Measurements from ENCODE around the gene SEMA4B.
A peak's percentile ranks its signal among the peaks of the same experiment; 100 is the strongest.
"Not testable (repeated sequence)": the region's sequence is repeated elsewhere in the genome, so short reads cannot be mapped to it uniquely, and the experiment has no call there.

The SEMA4B gene, protein sequence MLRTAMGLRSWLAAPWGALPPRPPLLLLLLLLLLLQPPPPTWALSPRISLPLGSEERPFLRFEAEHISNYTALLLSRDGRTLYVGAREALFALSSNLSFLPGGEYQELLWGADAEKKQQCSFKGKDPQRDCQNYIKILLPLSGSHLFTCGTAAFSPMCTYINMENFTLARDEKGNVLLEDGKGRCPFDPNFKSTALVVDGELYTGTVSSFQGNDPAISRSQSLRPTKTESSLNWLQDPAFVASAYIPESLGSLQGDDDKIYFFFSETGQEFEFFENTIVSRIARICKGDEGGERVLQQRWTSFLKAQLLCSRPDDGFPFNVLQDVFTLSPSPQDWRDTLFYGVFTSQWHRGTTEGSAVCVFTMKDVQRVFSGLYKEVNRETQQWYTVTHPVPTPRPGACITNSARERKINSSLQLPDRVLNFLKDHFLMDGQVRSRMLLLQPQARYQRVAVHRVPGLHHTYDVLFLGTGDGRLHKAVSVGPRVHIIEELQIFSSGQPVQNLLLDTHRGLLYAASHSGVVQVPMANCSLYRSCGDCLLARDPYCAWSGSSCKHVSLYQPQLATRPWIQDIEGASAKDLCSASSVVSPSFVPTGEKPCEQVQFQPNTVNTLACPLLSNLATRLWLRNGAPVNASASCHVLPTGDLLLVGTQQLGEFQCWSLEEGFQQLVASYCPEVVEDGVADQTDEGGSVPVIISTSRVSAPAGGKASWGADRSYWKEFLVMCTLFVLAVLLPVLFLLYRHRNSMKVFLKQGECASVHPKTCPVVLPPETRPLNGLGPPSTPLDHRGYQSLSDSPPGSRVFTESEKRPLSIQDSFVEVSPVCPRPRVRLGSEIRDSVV

DNA sequence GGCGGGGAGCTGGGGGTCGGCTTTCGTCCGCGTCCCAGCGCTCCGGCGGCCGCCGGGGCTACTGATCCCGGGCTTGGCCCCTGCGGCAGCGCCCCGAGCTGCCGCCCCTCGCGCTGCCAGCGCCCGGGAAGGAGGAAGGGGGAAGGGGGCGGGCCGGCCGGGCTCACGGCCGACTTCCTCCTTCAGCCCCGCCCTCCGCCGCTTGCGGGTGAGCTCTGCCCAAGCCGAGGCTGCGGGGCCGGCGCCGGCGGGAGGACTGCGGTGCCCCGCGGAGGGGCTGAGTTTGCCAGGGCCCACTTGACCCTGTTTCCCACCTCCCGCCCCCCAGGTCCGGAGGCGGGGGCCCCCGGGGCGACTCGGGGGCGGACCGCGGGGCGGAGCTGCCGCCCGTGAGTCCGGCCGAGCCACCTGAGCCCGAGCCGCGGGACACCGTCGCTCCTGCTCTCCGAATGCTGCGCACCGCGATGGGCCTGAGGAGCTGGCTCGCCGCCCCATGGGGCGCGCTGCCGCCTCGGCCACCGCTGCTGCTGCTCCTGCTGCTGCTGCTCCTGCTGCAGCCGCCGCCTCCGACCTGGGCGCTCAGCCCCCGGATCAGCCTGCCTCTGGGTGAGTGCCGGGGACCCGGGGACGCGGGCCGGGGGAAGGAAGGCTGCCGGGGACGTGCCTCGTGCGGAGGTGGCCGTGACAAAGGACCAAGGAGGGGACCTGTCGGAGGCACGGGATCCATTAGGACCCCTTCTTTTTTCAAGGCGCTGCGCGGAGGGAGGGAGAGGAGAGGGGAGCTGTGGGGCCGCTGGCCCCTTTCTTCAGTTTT is at the start of gene SEMA4B:
SEMA4B (plus strand) TSS at position 201 of the 814 bp plus-strand sequence; CDS start at position 450, 249 bp downstream.
- Mint-ChIP-seq H3K36me3 (no peaks in the 10 kb centered on the region), H3K9me3 (no peaks in the 10 kb centered on the region), H3K4me1 (peaks cover 21% of the 10 kb centered on the region), H3K27ac (peak within 1 kb of the TSS; percentile 84), H3K4me3 (peak within 1 kb of the TSS; percentile 88), H3K27me3 (no peaks in the 10 kb centered on the region)

DNA sequence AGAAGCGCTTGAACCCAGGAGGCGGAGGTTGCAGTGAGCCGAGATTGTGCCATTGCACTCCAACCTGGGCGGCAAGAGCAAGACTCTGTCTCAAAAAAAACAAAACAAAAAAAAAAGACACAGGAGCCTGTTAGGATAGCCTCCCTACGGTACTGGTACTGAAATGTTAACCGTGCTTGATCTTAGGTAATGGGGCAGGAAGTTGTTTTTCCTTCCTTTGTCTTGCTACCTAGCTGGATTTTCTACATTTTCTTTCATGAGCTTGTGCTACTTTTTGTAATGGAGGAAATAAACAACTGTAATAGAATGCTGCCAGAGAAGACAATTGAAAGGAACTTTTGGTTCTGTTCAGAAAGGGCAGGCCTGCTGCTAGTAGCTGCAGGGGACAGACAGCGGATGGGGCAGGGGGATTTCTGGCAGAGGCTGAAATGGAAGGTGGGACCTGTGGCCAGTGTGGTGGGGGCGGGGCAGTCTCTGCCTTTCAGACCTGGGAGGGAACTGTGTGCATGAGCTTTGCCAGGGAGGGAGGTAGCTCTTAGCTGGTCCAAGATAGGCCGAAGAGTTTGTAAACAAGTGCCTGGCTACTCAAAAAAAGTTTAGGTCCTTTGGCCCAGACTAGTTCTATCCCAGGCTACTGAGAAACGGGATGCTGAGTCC is 49.0 kb upstream of the SEMA4B start:
- no peaks in the 10 kb centered on the region for H3K9me3 Mint-ChIP-seq
- no peaks in the 10 kb centered on the region for H3K36me3 Mint-ChIP-seq
- H3K4me3 Mint-ChIP-seq, result no peak overlapping the region
- no peaks in the 10 kb centered on the region for H3K27me3 Mint-ChIP-seq
- H3K27ac Mint-ChIP-seq, result no peak overlapping the region
- H3K4me1 Mint-ChIP-seq, result no peaks in the 10 kb centered on the region

DNA sequence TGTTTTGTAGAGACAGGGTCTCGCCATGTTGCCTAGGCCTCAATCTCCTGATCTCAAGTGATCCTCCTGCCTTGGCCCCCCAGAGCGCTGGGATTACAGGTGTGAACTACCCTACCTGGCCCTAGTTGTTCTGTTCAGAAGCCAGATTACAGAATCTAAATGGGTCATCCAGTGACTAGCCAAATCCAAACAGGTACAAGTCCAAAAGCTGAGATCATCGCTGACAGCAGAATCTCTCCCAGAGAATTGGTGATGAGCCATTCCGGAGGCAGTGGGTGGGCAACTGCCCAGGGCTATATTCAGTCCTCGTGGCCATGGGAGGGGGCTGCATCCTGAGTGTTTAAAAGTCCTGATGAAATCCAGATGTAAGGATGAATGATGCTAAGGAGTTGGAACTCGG is 47.5 kb upstream of the SEMA4B start:
- H3K9me3 Mint-ChIP-seq, result no peaks in the 10 kb centered on the region
- H3K36me3 Mint-ChIP-seq, result no peaks in the 10 kb centered on the region
- no peak overlapping the region for H3K4me3 Mint-ChIP-seq
- H3K4me1 Mint-ChIP-seq, result no peaks in the 10 kb centered on the region
- no peaks in the 10 kb centered on the region for H3K27me3 Mint-ChIP-seq
- H3K27ac Mint-ChIP-seq, result no peak overlapping the region

DNA sequence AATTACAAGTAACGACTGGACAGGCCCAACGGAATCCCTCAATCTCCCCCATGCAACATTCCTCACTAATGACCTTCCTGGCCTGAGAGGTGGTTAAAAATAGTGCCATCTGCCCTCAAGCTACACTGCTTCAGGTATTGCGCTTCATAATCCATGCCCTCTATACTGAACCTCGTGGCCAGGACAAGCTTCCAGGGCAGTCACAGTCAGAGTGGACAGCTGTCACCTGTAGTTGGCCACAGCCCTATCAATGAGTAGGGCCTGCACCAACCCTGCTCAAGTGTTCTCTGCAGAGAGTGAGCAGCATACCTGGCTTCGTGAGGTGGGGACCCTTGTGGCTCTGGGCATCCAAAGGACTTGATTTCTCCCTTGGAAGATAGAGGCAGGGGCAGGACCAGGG is 46.9 kb upstream of the SEMA4B start:
- no peaks in the 10 kb centered on the region for H3K27me3 Mint-ChIP-seq
- H3K9me3 Mint-ChIP-seq, result no peaks in the 10 kb centered on the region
- H3K4me3 Mint-ChIP-seq, result no peak overlapping the region
- no peaks in the 10 kb centered on the region for H3K4me1 Mint-ChIP-seq
- no peaks in the 10 kb centered on the region for H3K36me3 Mint-ChIP-seq
- H3K27ac Mint-ChIP-seq, result no peak overlapping the region

DNA sequence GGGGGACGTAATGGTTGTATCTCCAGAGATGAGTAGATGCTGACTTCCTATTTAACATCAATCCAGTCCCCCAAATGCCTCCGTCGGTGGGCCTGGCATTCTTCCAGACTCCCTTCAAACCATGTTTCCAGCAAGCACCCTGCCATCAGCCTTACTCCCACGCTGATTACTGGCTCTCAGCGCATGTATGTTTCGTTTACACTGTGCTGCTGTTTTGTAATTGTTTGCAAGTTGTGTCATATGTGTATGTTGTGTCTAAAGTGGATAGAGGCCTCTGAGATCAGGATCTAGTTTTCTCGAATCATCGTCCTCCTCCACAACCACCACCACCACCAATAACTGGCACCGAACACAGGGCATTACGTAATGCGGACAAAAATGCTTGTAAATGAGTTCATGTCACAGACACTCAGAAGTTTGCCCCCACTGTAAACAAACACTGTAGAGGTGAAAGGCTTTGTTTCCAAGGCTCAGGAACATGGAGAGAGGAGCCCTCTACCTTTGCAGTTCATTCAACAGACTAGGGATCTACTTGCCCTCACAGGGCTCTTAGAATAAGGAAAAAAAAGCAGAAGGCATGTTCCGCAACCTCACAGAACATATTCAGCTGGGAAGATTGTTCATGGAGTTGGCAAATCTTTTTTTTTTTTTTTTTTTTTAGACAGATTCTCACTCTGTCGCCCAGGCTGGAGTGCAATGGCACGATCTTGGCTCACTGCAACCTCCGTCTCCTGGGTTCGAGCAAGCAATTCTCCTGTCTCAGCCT is 46.1 kb upstream of the SEMA4B start:
- Mint-ChIP-seq H3K36me3 (no peaks in the 10 kb centered on the region), H3K9me3 (no peaks in the 10 kb centered on the region), H3K27me3 (no peaks in the 10 kb centered on the region), H3K4me1 (no peaks in the 10 kb centered on the region), H3K27ac (no peak overlapping the region), H3K4me3 (no peak overlapping the region)

DNA sequence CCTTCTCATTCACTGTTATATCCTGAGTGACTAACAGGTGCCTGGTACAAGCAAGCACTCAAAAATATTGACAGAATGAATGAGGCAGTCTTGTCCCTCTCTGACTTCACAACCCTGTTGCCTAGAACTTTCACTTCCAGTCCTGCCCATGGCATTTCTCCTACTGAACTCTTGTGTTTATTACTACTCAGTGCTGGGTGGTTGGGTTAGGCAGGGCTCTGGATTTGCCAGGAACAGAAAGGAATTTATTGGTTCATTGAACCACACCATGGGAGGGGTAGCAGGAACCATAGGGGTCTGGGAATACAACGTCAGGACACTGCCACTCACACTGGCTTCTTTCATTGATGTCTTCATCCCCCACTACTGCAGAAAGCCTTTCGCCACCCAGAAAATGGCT is 41.9 kb upstream of the SEMA4B start:
- Mint-ChIP-seq H3K27me3 (no peaks in the 10 kb centered on the region), H3K4me1 (no peaks in the 10 kb centered on the region), H3K9me3 (no peaks in the 10 kb centered on the region), H3K4me3 (no peak overlapping the region), H3K36me3 (no peaks in the 10 kb centered on the region), H3K27ac (no peak overlapping the region)

DNA sequence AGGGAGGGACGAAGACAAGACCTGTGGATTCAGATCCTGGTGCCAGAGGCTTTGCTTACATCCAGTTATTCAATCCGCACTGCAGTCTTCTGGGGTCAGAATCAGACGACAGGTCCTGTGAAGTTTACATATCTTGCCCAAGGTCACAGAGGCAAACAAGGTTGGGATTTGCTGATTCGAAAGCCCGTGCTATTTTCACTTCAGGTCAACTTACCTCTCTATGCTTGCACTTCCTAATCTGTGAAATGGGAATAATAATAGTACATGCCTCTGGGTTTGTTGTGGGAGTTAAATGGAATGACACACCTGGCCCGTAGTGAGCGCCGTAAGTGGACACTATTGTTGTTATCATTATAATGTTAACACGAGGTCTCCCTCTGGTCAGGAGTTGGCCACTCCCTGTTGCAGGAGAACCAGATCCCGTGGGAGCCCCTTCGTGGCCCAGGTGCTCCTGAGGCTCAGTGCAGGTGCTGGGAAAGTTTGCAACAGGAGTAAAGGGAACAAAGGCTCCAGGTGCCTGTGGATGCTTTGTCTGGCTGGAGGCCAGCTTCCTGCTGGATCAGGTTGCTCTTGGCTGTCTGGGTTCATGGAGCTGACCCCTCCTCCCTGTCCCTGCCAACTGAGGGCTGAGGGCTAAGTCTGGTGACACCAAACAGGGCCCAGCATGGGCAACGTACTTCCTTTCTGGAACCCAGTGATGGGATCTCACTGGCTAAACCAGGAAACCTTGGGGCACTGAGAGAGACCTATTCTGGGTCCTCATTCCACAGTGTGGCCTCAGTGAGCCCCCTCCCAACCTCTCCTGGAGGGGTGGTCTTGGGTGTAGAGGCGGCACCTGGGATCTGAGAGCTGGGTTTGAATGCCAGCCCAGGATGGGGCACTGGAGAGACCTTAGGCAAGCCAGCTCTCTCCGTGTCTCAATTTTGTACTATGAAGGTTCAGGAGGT is 40.1 kb upstream of the SEMA4B start:
- no peaks in the 10 kb centered on the region for H3K9me3 Mint-ChIP-seq
- H3K4me1 Mint-ChIP-seq, result no peaks in the 10 kb centered on the region
- H3K36me3 Mint-ChIP-seq, result no peaks in the 10 kb centered on the region
- no peaks in the 10 kb centered on the region for H3K27me3 Mint-ChIP-seq
- no peak overlapping the region for H3K27ac Mint-ChIP-seq
- H3K4me3 Mint-ChIP-seq, result no peak overlapping the region

DNA sequence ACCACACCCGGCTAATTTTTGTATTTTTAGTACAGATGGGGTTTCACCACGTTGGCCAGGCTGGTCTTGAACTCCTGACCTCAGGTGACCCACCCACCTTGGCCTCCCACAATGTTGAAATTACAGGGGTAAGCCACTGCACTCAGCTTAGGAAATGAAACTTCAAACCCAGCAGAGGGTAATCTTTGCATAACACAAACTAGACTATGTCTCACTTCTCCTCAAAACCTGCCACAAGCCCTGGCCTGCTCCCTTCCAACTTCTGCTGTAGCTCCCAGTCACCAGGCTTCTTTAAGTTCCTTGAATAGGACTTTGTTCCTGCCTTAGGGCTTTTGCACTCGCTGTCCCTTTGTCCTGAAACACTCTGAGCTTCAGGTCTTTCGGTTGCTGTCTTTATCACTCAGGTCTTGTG is 39.2 kb upstream of the SEMA4B start:
- Mint-ChIP-seq H3K9me3 (no peaks in the 10 kb centered on the region), H3K27ac (no peak overlapping the region)

DNA sequence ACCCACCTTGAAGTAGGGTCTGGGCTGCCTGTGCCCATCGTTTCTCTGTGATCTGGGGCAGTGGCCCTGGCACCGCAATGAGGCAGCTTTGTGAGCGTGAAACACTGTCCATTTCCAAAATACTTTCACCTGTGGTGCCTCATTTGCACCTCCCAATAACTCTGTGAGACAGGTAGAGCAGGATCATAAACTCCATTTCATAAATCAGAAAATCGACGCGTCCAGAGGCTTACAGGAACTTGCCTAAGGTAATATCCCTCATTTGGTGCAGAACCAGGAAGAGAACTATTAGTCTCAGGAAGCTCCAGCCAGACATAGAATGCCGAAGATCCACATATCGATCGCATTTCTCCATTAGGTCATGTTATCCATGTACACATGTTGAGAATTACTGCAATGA is 38.2 kb upstream of the SEMA4B start:
- H3K27ac Mint-ChIP-seq, result no peak overlapping the region
- H3K4me3 Mint-ChIP-seq, result no peak overlapping the region
- no peaks in the 10 kb centered on the region for H3K27me3 Mint-ChIP-seq
- no peaks in the 10 kb centered on the region for H3K9me3 Mint-ChIP-seq
- H3K4me1 Mint-ChIP-seq, result no peaks in the 10 kb centered on the region
- H3K36me3 Mint-ChIP-seq, result no peaks in the 10 kb centered on the region

More for the DNA sequence above, 39.2 kb upstream of the SEMA4B start:
- Mint-ChIP-seq H3K27me3 (no peaks in the 10 kb centered on the region), H3K4me3 (no peak overlapping the region), H3K36me3 (no peaks in the 10 kb centered on the region), H3K4me1 (no peaks in the 10 kb centered on the region)

DNA sequence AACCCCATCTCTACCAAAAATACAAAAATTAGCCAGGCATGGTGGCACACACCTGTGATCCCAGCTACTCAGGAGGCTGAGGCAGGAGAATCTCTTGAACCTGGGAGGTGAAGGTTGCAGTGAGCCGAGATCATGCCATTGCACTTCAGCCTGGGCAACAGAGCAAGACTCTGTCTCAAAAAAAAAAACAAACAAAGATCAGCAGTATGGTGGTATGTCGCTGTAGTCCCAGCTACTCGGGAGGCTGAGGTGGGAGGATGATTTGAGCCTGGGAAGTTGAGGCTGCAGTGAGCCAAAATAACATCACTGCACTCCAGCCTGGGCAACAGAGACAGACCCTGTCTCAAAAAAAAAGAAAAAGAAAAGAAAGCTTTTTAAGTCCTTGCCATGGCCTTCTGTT is 36.9 kb upstream of the SEMA4B start:
- not testable (repeated sequence) for H3K4me3 Mint-ChIP-seq, H3K4me1 Mint-ChIP-seq, H3K27ac Mint-ChIP-seq, H3K36me3 Mint-ChIP-seq, H3K9me3 Mint-ChIP-seq, H3K27me3 Mint-ChIP-seq

DNA sequence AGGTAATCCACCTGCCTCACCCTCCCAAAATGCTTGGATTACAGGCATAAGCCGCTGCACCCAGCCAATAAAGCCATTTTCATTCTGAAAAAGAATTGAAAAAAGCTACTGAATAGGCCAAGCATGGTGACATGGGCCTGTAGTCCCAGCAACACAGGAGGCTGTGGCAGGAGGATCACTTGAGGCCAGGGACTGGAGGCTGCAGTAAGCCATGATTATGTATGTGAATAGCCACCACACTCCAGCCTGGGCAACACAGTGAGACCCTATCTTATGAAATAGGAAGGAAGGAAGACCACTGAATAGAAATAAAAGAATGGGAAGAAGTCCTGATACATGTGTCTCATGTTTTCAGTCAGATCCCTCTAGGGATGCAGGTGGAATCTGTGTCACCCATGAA is 36.0 kb upstream of the SEMA4B start:
- no peak overlapping the region for H3K4me3 Mint-ChIP-seq
- peaks cover 3% of the 10 kb centered on the region for H3K4me1 Mint-ChIP-seq
- no peaks in the 10 kb centered on the region for H3K36me3 Mint-ChIP-seq
- H3K9me3 Mint-ChIP-seq, result no peaks in the 10 kb centered on the region
- H3K27me3 Mint-ChIP-seq, result no peaks in the 10 kb centered on the region
- H3K27ac Mint-ChIP-seq, result no peak overlapping the region

DNA sequence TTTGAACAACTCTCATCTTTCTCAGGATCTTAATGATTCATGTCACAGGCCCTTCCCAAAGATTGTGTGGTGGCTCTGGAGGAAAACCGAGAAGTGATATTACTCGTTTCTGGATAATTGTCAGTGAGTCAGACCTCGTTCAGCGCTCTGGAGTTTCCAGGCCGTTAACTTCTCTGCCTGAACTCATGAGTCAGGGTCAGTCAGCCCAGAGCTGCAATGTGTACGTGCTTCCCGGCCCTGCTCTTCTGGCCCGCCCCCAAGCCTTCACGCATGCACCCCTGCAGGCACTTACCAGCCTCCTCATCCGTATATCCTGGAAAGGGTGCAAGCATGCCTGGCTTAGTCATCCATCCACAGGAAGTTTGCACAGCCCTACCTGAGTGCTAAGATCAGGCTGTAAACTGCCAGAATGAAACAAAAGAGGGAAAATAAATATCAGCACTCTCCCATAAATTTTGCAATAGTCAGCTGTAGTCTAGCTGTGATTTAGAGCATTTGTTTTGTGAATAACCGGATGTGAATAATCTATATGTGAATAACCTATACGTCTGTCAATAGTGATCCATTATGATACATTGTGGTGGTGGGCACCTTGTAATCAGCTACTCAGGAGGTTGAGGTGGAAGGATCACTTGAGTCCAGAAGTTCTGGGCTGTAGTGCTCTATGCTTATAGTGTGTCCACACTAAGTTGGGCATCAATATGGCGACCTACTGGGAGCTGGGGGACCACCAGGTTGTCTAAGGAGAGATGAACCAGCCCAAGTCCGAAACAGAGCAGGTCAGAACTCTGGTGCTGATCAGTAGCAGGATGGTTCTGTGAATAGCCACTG is 35.3 kb upstream of the SEMA4B start:
- Mint-ChIP-seq H3K9me3 (no peaks in the 10 kb centered on the region), H3K27ac (no peak overlapping the region), H3K27me3 (no peaks in the 10 kb centered on the region), H3K4me3 (no peak overlapping the region), H3K4me1 (peaks cover 3% of the 10 kb centered on the region), H3K36me3 (no peaks in the 10 kb centered on the region)

DNA sequence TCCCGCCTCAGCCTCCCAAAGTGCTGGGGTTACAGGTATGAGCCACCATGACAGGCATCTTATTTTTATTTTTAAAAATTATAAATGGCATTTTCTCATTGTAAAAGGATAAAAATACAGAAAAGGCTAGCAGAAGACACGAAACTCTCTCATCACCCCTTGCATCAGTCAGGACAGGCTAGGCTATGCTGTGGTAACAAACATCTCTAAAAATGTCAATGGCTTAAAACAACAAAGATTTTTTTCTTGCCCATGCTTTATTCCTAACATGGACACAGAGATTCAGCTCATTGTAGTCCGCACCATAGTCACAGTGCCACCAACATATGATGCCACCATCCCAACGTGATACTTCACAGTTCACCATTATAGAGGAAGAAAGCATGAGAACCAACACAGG is 34.0 kb upstream of the SEMA4B start:
- Mint-ChIP-seq H3K4me3 (no peak overlapping the region), H3K9me3 (no peaks in the 10 kb centered on the region), H3K27me3 (no peaks in the 10 kb centered on the region), H3K4me1 (peaks cover 3% of the 10 kb centered on the region), H3K27ac (no peak overlapping the region), H3K36me3 (no peaks in the 10 kb centered on the region)

Data from activated naive CD4-positive, alpha-beta T cell treated with anti-CD3 and anti-CD28 coated beads, Interleukin-2, amount 50 U/mL, for 24 hours (primary cell).